A549 (cell line): ENCODE results near the gene SPATA16.

Experiments
- FOSL2 ChIP-seq, 2 experiments: fragments of 450-650 bp in 1 of 2; fragments of >200 bp in 1 of 2; sonication (Bioruptor Twin) in 1 of 2; formaldehyde crosslinking; IDR thresholded peaks; 2 replicates each; pipeline versions ENCODE4 v1.5.0 to v1.6.1; 2016 to 2020; ENCODE audit warnings: mild to moderate bottlenecking in 1 of 2, moderate library complexity in 1 of 2
- POLR2A ChIP-seq: IDR thresholded peaks from 2 replicates; pipeline ENCODE4 v1.6.1; 2012; ENCODE audit warnings: mild to moderate bottlenecking, low read length
- POLR2AphosphoS2 ChIP-seq: conservative IDR thresholded peaks from 2 replicates; pipeline ENCODE4 v1.6.1; 2012; ENCODE audit warnings: low read length, improper control_type of control experiment, inconsistent platforms
- TF ChIP-seq, protein P1 (sequence below): fragments of >200 bp; sonication (Bioruptor Twin); formaldehyde crosslinking; IDR thresholded peaks from 3 replicates; pipeline ENCODE4 v1.5.1; 2016
- TF ChIP-seq, protein P2 (sequence below): IDR thresholded peaks from 2 replicates; pipeline ENCODE4 v1.6.1; 2012; ENCODE audit warnings: low read depth, borderline replicate concordance

GRCh38 chr3:172980849-172981248 lies 160.2 kb downstream of the SPATA16 start:
- TF ChIP-seq, protein P1, sequence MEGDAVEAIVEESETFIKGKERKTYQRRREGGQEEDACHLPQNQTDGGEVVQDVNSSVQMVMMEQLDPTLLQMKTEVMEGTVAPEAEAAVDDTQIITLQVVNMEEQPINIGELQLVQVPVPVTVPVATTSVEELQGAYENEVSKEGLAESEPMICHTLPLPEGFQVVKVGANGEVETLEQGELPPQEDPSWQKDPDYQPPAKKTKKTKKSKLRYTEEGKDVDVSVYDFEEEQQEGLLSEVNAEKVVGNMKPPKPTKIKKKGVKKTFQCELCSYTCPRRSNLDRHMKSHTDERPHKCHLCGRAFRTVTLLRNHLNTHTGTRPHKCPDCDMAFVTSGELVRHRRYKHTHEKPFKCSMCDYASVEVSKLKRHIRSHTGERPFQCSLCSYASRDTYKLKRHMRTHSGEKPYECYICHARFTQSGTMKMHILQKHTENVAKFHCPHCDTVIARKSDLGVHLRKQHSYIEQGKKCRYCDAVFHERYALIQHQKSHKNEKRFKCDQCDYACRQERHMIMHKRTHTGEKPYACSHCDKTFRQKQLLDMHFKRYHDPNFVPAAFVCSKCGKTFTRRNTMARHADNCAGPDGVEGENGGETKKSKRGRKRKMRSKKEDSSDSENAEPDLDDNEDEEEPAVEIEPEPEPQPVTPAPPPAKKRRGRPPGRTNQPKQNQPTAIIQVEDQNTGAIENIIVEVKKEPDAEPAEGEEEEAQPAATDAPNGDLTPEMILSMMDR, result no peak
- TF ChIP-seq POLR2A (no peak), POLR2AphosphoS2 (no peak), FOSL2 (IDR thresholded peaks at IDR 0.05) (no peak), FOSL2 (CRISPR knock-in tag; IDR thresholded peaks at IDR 0.05) (no peak)
- TF ChIP-seq, protein P2, sequence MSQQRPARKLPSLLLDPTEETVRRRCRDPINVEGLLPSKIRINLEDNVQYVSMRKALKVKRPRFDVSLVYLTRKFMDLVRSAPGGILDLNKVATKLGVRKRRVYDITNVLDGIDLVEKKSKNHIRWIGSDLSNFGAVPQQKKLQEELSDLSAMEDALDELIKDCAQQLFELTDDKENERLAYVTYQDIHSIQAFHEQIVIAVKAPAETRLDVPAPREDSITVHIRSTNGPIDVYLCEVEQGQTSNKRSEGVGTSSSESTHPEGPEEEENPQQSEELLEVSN, result no peak
